Upper lobe of left lung (tissue), 4 donors: Measurements from ENCODE around the gene KCTD19.

Source experiments
- CTCF ChIP-seq, 6 experiments: fragments of 450-650 bp in 4 of 6; fragments of 200-600 bp in 2 of 6; sonication (generic) in 2 of 6; IDR thresholded peaks; one replicate each; pipeline ENCODE4 v1.5.1; 2016 to 2019; ENCODE audit warnings: antibody characterized with exemption in 6 of 6
- EP300 ChIP-seq, 4 donors: sonication (generic); formaldehyde crosslinking; IDR thresholded peaks; one replicate each; pipeline ENCODE4 v1.5.1; 2017; ENCODE audit warnings: antibody characterized with exemption in 4 of 4, control low read depth in 2 of 4
- POLR2A ChIP-seq, 4 donors: fragments of 450-650 bp; IDR thresholded peaks; one replicate each; pipeline ENCODE4 v1.5.1; 2016 to 2017; ENCODE audit warnings: antibody characterized with exemption in 4 of 4, mild to moderate bottlenecking in 2 of 4
- POLR2AphosphoS5 ChIP-seq, 2 donors: sonication (generic); formaldehyde crosslinking; IDR thresholded peaks; one replicate each; pipeline ENCODE4 v1.5.1; 2017; ENCODE audit warnings: antibody characterized with exemption in 2 of 2

- no peak for TF ChIP-seq CTCF (IDR thresholded peaks at IDR 0.05)
- no peak for TF ChIP-seq EP300 (IDR thresholded peaks at IDR 0.05)
- TF ChIP-seq POLR2A (IDR thresholded peaks at IDR 0.05) = no peak
- TF ChIP-seq POLR2AphosphoS5 (IDR thresholded peaks at IDR 0.05) = no peak
These were observed 58.4 kb downstream of the KCTD19 start for GRCh38 chr16:67268136-67268579.
